HepG2 (cell line): Measurements from ENCODE around the gene KDM4D.

Experiments
- MNT ChIP-seq: fragments of 450-650 bp; IDR thresholded peaks from 2 replicates; pipeline ENCODE4 v1.6.1; 2016
- POLR2AphosphoS5 ChIP-seq: IDR thresholded peaks from 2 replicates; pipeline ENCODE4 v1.6.1; 2012; ENCODE audit warnings: low read depth, low read length
- ZBTB44 ChIP-seq: sonication (generic); formaldehyde crosslinking; IDR thresholded peaks from 2 replicates; pipeline ENCODE4 v1.4.0; 2020; ENCODE audit warnings: missing genetic modification reagents
- ZNF256 ChIP-seq: sonication (generic); formaldehyde crosslinking; conservative IDR thresholded peaks from 2 replicates; pipeline ENCODE4 v1.4.0; 2020; ENCODE audit warnings: missing genetic modification reagents

GRCh38 chr11:94924612-94925011, 48.9 kb upstream of the KDM4D start:
- no peak for TF ChIP-seq ZBTB44 (CRISPR knock-in tag)
- TF ChIP-seq POLR2AphosphoS5 = no peak
- no peak for TF ChIP-seq ZNF256 (CRISPR knock-in tag)
- no peak for TF ChIP-seq MNT
